ENCODE results near the gene KANSL3. TPM values are rescaled to one million over a fixed set of nuclear protein-coding genes. Genes with fewer than 3 reads are reported as not detected.

KANSL3 gene
- total and polyA plus RNA-seq, 2 donors (not counting 3 experiments of a cell fraction or from before 2014, with no cell fraction given), result 27.7 to 36.9 TPM

DNA sequence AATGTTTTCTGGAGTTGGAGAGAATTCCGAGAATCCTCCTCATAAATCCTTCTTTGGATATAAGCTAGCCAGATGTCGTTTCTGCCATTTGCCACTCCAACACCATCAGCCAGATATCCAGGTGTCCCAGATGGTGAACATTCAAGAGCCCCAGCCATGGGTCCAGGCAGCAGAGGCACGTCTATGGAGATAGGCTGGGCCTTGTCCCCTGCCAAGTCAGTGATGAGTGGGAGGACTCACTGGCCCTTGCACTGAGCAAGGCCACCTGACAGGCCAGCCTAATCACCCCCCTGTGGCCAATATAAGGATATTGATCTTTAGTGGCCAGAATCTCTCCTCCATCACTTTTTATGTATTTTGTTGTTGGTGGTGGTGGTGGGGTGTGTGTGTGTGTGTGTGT, 73.5 kb downstream of the KANSL3 start:
- H3K4me2 ChIP-seq (ENCODE audit: insufficient read depth, low read length), result no peak overlapping the region
- no peaks in the 10 kb centered on the region for H3K9me1 ChIP-seq (replicated peaks; ENCODE audit: control insufficient read depth, extremely low read depth, insufficient read depth, low read length)
- dilution Hi-C loops (cut with MboI; ENCODE audit: extremely low pct_ligation_motif_present, low sequenced_read_pairs) (no loop called here), intact Hi-C loops (cut with micrococcal nuclease) (no loop called here)
- ChIA-PET CTCF (interaction anchor here (6.4 kb wide), 1 partner anchor 10 kb away, joined by 51 read pairs; no protein-coding TSS in a partner anchor), POLR2A (no interaction called here)
- no peaks in the 10 kb centered on the region for H3K9me3 ChIP-seq (replicated peaks; ENCODE audit: control insufficient read depth, insufficient read depth, low read length)
- H2AFZ ChIP-seq (ENCODE audit: low read depth, low read length), result no peak overlapping the region
- TF ChIP-seq EZH2 (IDR thresholded peaks at IDR 0.05; ENCODE audit: borderline replicate concordance, low read depth, low read length, severe bottlenecking), result no peak
- no peak for TF ChIP-seq JUN (IDR thresholded peaks at IDR 0.05; ENCODE audit: borderline replicate concordance, insufficient read depth, insufficient read length, low read depth)
- TF ChIP-seq POLR2A (IDR thresholded peaks at IDR 0.05; ENCODE audit: low read depth, low read length), result no peak
- no peak for TF ChIP-seq MYC (IDR thresholded peaks at IDR 0.05; ENCODE audit: low read depth, low read length)
- TF ChIP-seq, protein P1, sequence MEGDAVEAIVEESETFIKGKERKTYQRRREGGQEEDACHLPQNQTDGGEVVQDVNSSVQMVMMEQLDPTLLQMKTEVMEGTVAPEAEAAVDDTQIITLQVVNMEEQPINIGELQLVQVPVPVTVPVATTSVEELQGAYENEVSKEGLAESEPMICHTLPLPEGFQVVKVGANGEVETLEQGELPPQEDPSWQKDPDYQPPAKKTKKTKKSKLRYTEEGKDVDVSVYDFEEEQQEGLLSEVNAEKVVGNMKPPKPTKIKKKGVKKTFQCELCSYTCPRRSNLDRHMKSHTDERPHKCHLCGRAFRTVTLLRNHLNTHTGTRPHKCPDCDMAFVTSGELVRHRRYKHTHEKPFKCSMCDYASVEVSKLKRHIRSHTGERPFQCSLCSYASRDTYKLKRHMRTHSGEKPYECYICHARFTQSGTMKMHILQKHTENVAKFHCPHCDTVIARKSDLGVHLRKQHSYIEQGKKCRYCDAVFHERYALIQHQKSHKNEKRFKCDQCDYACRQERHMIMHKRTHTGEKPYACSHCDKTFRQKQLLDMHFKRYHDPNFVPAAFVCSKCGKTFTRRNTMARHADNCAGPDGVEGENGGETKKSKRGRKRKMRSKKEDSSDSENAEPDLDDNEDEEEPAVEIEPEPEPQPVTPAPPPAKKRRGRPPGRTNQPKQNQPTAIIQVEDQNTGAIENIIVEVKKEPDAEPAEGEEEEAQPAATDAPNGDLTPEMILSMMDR (IDR thresholded peaks at IDR 0.05; ENCODE audit: extremely low read depth in 1 of 2, insufficient read depth in 1 of 2, low read depth in 1 of 2, low read length in 2 of 2), result no peak
- TF ChIP-seq POLR2AphosphoS5 (IDR thresholded peaks at IDR 0.05; ENCODE audit: insufficient read depth, low read depth, low read length), result no peak
- TF ChIP-seq GATA2 (IDR thresholded peaks at IDR 0.05; ENCODE audit: insufficient read depth, insufficient read length, low read depth, low read length), result no peak
- no peak for TF ChIP-seq FOS (IDR thresholded peaks at IDR 0.05; ENCODE audit: borderline replicate concordance, insufficient read depth, low read length)
- TF ChIP-seq, protein P2, sequence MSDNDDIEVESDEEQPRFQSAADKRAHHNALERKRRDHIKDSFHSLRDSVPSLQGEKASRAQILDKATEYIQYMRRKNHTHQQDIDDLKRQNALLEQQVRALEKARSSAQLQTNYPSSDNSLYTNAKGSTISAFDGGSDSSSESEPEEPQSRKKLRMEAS (IDR thresholded peaks at IDR 0.05; ENCODE audit: insufficient read depth, insufficient read length), result no peak
- H3K9ac ChIP-seq (replicated peaks; ENCODE audit: extremely low read depth, insufficient read depth, low read length), result no peak overlapping the region
- no peaks in the 10 kb centered on the region for H3K79me2 ChIP-seq (ENCODE audit: control insufficient read depth, insufficient read depth, low read length)
- H3K27me3 ChIP-seq (ENCODE audit: control insufficient read depth in 2 of 2, insufficient read depth in 2 of 2, low read length in 2 of 2), result no peaks in the 10 kb centered on the region
- H3K4me1 ChIP-seq (ENCODE audit: control insufficient read depth, extremely low read depth, insufficient read depth, low read length), result no peaks in the 10 kb centered on the region
- H3K4me3 ChIP-seq (replicated peaks in 1 of 3; ENCODE audit: insufficient read depth in 1 of 3, low read depth in 1 of 3, low read length in 3 of 3), result no peak overlapping the region
- no TSS peak for BruUV-seq (replicated peaks)
- FAIRE-seq (no peak), DNase-seq (ENCODE audit: low read depth, low spot score) (no peak)
- H4K20me1 ChIP-seq (replicated peaks; ENCODE audit: control insufficient read depth, extremely low read depth, insufficient read depth, low read length), result no peaks in the 10 kb centered on the region
- no peaks in the 10 kb centered on the region for H3K36me3 ChIP-seq (ENCODE audit: control insufficient read depth in 2 of 2, extremely low read depth in 1 of 2, insufficient read depth in 2 of 2, low read length in 2 of 2)
- H3K27ac ChIP-seq (ENCODE audit: insufficient read depth, low read depth, low read length), result no peak overlapping the region

Measured in endothelial cell of umbilical vein (primary cell).